WTC11 (cell line): Measurements from ENCODE around the gene RADIL. TPM values are rescaled to one million over a fixed set of nuclear protein-coding genes. Genes with fewer than 3 reads are reported as not detected.
A peak's percentile ranks its signal among the peaks of the same experiment; 100 is the strongest.

ENCODE experiments used
- ATAC-seq: fragments of 200-7000 bp; cut with Tn5 transposase; 2 replicates; pipeline ENCODE4 v1.10.0; 2021; ENCODE audit warnings: mild to moderate bottlenecking, moderate library complexity
- CTCF ChIA-PET: fragments of 300-600 bp; sonication (Branson Sonifier 250); formaldehyde crosslinking; loops from one replicate; lab custom pipeline; 2021; ENCODE audit warnings: antibody characterized with exemption; lab: Charles Lee
- POLR2A ChIA-PET: fragments of 350-600 bp; sonication (Branson Sonifier 250); formaldehyde crosslinking; loops from one replicate; lab custom pipeline; 2021; ENCODE audit warnings: antibody characterized with exemption; lab: Charles Lee
- DNase-seq: peaks from one replicate; pipeline ENCODE4 v3.0.0; 2021; ENCODE audit warnings: low spot score
- H3K27ac Mint-ChIP-seq: 2 replicates; pipeline ENCODE4 v1.8.0; 2021; ENCODE audit warnings: mixed read lengths
- H3K27me3 Mint-ChIP-seq: 2 replicates; pipeline ENCODE4 v1.8.0; 2021; ENCODE audit warnings: low read depth, mild to moderate bottlenecking, moderate library complexity, mixed read lengths
- H3K36me3 Mint-ChIP-seq: 2 replicates; pipeline ENCODE4 v1.8.0; 2021; ENCODE audit warnings: mixed read lengths
- H3K4me1 Mint-ChIP-seq: 2 replicates; pipeline ENCODE4 v1.8.0; 2022; ENCODE audit warnings: mixed read lengths
- H3K4me3 Mint-ChIP-seq: 2 replicates; pipeline ENCODE4 v1.8.0; 2021; ENCODE audit warnings: mild to moderate bottlenecking, moderate library complexity, mixed read lengths
- H3K9me3 Mint-ChIP-seq: 2 replicates; pipeline ENCODE4 v1.8.0; 2021; ENCODE audit warnings: mixed read lengths
- CBFB ChIP-seq: sonication (generic); formaldehyde crosslinking; IDR thresholded peaks from 2 replicates; pipeline ENCODE4 v1.8.1; 2022; ENCODE audit warnings: mild to moderate bottlenecking, low read depth, missing genetic modification reagents
- EMX1 ChIP-seq: fragments of 250-450 bp; sonication (Bioruptor Pico); IDR thresholded peaks from 2 replicates; pipeline ENCODE4 v1.8.0; 2021; ENCODE audit warnings: mild to moderate bottlenecking
- ETV6 ChIP-seq: sonication (generic); formaldehyde crosslinking; IDR thresholded peaks from 2 replicates; pipeline ENCODE4 v1.8.1; 2022; ENCODE audit warnings: mild to moderate bottlenecking, missing genetic modification reagents
- FOXP1 ChIP-seq: sonication (generic); formaldehyde crosslinking; IDR thresholded peaks from 2 replicates; pipeline ENCODE4 v1.8.0; 2022; ENCODE audit warnings: missing genetic modification reagents, mild to moderate bottlenecking, moderate library complexity, borderline replicate concordance
- FOXP4 ChIP-seq: sonication (generic); formaldehyde crosslinking; IDR thresholded peaks from 2 replicates; pipeline ENCODE4 v1.8.0; 2022; ENCODE audit warnings: mild to moderate bottlenecking, missing genetic modification reagents
- GRHL2 ChIP-seq: fragments of 250-450 bp; sonication (Bioruptor Pico); IDR thresholded peaks from 2 replicates; pipeline ENCODE4 v1.8.0; 2022; ENCODE audit warnings: mild to moderate bottlenecking, moderate library complexity; ENCODE audit not compliant: insufficient replicate concordance, severe bottlenecking
- IRF2 ChIP-seq: sonication (generic); formaldehyde crosslinking; IDR thresholded peaks from 2 replicates; pipeline ENCODE4 v1.8.0; 2022; ENCODE audit warnings: low read depth, missing genetic modification reagents, borderline replicate concordance
- JAZF1 ChIP-seq: fragments of 250-450 bp; sonication (Bioruptor Pico); IDR thresholded peaks from 2 replicates; pipeline ENCODE4 v1.9.0; 2021; ENCODE audit warnings: moderate library complexity, mild to moderate bottlenecking, inconsistent platforms
- MXD4 ChIP-seq: fragments of 250-450 bp; sonication (Bioruptor Pico); IDR thresholded peaks from 2 replicates; pipeline ENCODE4 v1.8.0; 2021; ENCODE audit warnings: mild to moderate bottlenecking, moderate library complexity, borderline replicate concordance
- MYBL2 ChIP-seq: sonication (generic); formaldehyde crosslinking; IDR thresholded peaks from 2 replicates; pipeline ENCODE4 v1.8.1; 2023; ENCODE audit warnings: mild to moderate bottlenecking, moderate library complexity, missing genetic modification reagents
- PRRX2 ChIP-seq: fragments of 250-450 bp; sonication (Bioruptor Pico); IDR thresholded peaks from 2 replicates; pipeline ENCODE4 v1.8.0; 2021; ENCODE audit warnings: mild to moderate bottlenecking
- SMAD3 ChIP-seq: sonication (generic); formaldehyde crosslinking; IDR thresholded peaks from 2 replicates; pipeline ENCODE4 v1.8.0; 2022; ENCODE audit warnings: missing genetic modification reagents, mild to moderate bottlenecking, borderline replicate concordance
- SMAD4 ChIP-seq: sonication (generic); formaldehyde crosslinking; IDR thresholded peaks from 2 replicates; pipeline ENCODE4 v1.8.0; 2022; ENCODE audit warnings: mild to moderate bottlenecking, missing genetic modification reagents
- TCF7 ChIP-seq: sonication (generic); formaldehyde crosslinking; IDR thresholded peaks from 2 replicates; pipeline ENCODE4 v1.8.0; 2022; ENCODE audit warnings: mild to moderate bottlenecking, low read depth, missing genetic modification reagents, moderate library complexity
- TP53 ChIP-seq: sonication (generic); formaldehyde crosslinking; IDR thresholded peaks from 2 replicates; pipeline ENCODE4 v1.8.1; 2023; ENCODE audit warnings: mild to moderate bottlenecking, missing genetic modification reagents
- USF1 ChIP-seq: sonication (generic); formaldehyde crosslinking; IDR thresholded peaks from 2 replicates; pipeline ENCODE4 v1.8.0; 2022; ENCODE audit warnings: mild to moderate bottlenecking, missing genetic modification reagents
- ZBTB21 ChIP-seq: sonication (generic); formaldehyde crosslinking; IDR thresholded peaks from 2 replicates; pipeline ENCODE4 v1.8.1; 2023; ENCODE audit warnings: mild to moderate bottlenecking, missing genetic modification reagents, borderline replicate concordance
- ZNF121 ChIP-seq: sonication (generic); formaldehyde crosslinking; IDR thresholded peaks from 2 replicates; pipeline ENCODE4 v1.8.0; 2023; ENCODE audit warnings: missing genetic modification reagents
- ZNF396 ChIP-seq: fragments of 250-450 bp; sonication (Bioruptor Pico); IDR thresholded peaks from 2 replicates; pipeline ENCODE4 v1.8.0; 2021; ENCODE audit warnings: mild to moderate bottlenecking, moderate library complexity, borderline replicate concordance
- ZNF416 ChIP-seq: fragments of 250-450 bp; sonication (Bioruptor Pico); IDR thresholded peaks from 2 replicates; pipeline ENCODE4 v1.9.0; 2021; ENCODE audit warnings: mild to moderate bottlenecking, inconsistent platforms
- ZNF671 ChIP-seq: fragments of 250-450 bp; sonication (Bioruptor Pico); IDR thresholded peaks from 2 replicates; pipeline ENCODE4 v1.8.0; 2021; ENCODE audit warnings: mild to moderate bottlenecking
- total RNA-seq: library from RNA; stranded (reverse); gene quantifications from 3 replicates; pipeline ENCODE4 v1.2.3, GENCODE V29; 2021
- TF ChIP-seq, protein P1 (sequence below): sonication (generic); formaldehyde crosslinking; IDR thresholded peaks from 2 replicates; pipeline ENCODE4 v1.8.0; 2023; ENCODE audit warnings: missing genetic modification reagents, mild to moderate bottlenecking, borderline replicate concordance
- TF ChIP-seq, protein P2 (sequence below): sonication (generic); formaldehyde crosslinking; conservative IDR thresholded peaks from 2 replicates; pipeline ENCODE4 v1.8.1; 2022; ENCODE audit warnings: mild to moderate bottlenecking, missing genetic modification reagents
- TF ChIP-seq, protein P3 (sequence below): sonication (generic); formaldehyde crosslinking; IDR thresholded peaks from 2 replicates; pipeline ENCODE4 v1.8.0; 2023; ENCODE audit warnings: missing genetic modification reagents
- TF ChIP-seq, protein P4 (sequence below): sonication (generic); formaldehyde crosslinking; IDR thresholded peaks from 2 replicates; pipeline ENCODE4 v1.8.1; 2023; ENCODE audit warnings: mild to moderate bottlenecking, missing genetic modification reagents

The RADIL gene
- total RNA-seq, 1 experiment from 2014 or later: 11.1 TPM

- TF ChIP-seq, protein P1, sequence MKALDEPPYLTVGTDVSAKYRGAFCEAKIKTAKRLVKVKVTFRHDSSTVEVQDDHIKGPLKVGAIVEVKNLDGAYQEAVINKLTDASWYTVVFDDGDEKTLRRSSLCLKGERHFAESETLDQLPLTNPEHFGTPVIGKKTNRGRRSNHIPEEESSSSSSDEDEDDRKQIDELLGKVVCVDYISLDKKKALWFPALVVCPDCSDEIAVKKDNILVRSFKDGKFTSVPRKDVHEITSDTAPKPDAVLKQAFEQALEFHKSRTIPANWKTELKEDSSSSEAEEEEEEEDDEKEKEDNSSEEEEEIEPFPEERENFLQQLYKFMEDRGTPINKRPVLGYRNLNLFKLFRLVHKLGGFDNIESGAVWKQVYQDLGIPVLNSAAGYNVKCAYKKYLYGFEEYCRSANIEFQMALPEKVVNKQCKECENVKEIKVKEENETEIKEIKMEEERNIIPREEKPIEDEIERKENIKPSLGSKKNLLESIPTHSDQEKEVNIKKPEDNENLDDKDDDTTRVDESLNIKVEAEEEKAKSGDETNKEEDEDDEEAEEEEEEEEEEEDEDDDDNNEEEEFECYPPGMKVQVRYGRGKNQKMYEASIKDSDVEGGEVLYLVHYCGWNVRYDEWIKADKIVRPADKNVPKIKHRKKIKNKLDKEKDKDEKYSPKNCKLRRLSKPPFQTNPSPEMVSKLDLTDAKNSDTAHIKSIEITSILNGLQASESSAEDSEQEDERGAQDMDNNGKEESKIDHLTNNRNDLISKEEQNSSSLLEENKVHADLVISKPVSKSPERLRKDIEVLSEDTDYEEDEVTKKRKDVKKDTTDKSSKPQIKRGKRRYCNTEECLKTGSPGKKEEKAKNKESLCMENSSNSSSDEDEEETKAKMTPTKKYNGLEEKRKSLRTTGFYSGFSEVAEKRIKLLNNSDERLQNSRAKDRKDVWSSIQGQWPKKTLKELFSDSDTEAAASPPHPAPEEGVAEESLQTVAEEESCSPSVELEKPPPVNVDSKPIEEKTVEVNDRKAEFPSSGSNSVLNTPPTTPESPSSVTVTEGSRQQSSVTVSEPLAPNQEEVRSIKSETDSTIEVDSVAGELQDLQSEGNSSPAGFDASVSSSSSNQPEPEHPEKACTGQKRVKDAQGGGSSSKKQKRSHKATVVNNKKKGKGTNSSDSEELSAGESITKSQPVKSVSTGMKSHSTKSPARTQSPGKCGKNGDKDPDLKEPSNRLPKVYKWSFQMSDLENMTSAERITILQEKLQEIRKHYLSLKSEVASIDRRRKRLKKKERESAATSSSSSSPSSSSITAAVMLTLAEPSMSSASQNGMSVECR (CRISPR knock-in tag): no peak
Observed at GRCh38 chr7:4775848-4776623, 107.5 kb downstream of the RADIL start (continued).

GRCh38 chr7:4775250-4775847 lies 108.2 kb downstream of the RADIL start, which contains the start of gene AP5Z1:
TSS of gene AP5Z1 (plus strand) at chr7:4775623. CDS start at chr7:4775716, 93 bp downstream.
- Mint-ChIP-seq H3K27me3 (no peaks in the 10 kb centered on the region; the same call in 1 of the 2 replicates), H3K27ac (peak within 1 kb of the TSS; percentile 92), H3K36me3 (0 out of 2 replicates have a peak, but pooled peaks cover 3% of the 10 kb centered on the region), H3K9me3 (no peaks in the 10 kb centered on the region), H3K4me3 (peak within 1 kb of the TSS; percentile 96), H3K4me1 (peaks cover 16% of the 10 kb centered on the region)
- CTCF ChIA-PET: interaction anchor here (0.6 to 2.6 kb wide), 7 partner anchors 17 to 163 kb away, joined by 3 to 75 read pairs (median 7); partner anchors contain the start of gene RADIL
- ATAC-seq (peak; percentile 98), DNase-seq (peak; percentile 94)
- POLR2A ChIA-PET: interaction anchor here (0.6 to 1.2 kb wide), 4 partner anchors 14 to 820 kb away, joined by 3 to 11 read pairs (median 3); no protein-coding TSS in a partner anchor
- TF ChIP-seq TCF7 (no peak), IRF2 (CRISPR knock-in tag) (no peak), TP53 (CRISPR knock-in tag) (no peak), FOXP1 (CRISPR knock-in tag) (no peak), SMAD4 (CRISPR knock-in tag) (no peak), PRRX2 (CRISPR knock-in tag) (no peak), ZNF121 (CRISPR knock-in tag) (no peak), ZNF671 (CRISPR knock-in tag) (no peak), GRHL2 (no peak), MYBL2 (CRISPR knock-in tag) (peak; percentile 30; the same call in 1 of the 2 replicates), EMX1 (CRISPR knock-in tag) (no peak), MXD4 (CRISPR knock-in tag) (no peak), ZNF416 (CRISPR knock-in tag) (no peak), ZNF396 (CRISPR knock-in tag) (no peak), ZBTB21 (CRISPR knock-in tag) (no peak), JAZF1 (CRISPR knock-in tag) (no peak), FOXP4 (0 out of 2 replicates have a peak, but pooled peaks have one; percentile 34), CBFB (CRISPR knock-in tag) (no peak), USF1 (CRISPR knock-in tag) (peak; percentile 100), ETV6 (CRISPR knock-in tag) (no peak; the same call in 1 of the 2 replicates), SMAD3 (no peak)
- TF ChIP-seq, protein P2, sequence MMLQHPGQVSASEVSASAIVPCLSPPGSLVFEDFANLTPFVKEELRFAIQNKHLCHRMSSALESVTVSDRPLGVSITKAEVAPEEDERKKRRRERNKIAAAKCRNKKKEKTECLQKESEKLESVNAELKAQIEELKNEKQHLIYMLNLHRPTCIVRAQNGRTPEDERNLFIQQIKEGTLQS (CRISPR knock-in tag): no peak
- TF ChIP-seq, protein P3, sequence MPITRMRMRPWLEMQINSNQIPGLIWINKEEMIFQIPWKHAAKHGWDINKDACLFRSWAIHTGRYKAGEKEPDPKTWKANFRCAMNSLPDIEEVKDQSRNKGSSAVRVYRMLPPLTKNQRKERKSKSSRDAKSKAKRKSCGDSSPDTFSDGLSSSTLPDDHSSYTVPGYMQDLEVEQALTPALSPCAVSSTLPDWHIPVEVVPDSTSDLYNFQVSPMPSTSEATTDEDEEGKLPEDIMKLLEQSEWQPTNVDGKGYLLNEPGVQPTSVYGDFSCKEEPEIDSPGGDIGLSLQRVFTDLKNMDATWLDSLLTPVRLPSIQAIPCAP (CRISPR knock-in tag): no peak
- TF ChIP-seq, protein P4, sequence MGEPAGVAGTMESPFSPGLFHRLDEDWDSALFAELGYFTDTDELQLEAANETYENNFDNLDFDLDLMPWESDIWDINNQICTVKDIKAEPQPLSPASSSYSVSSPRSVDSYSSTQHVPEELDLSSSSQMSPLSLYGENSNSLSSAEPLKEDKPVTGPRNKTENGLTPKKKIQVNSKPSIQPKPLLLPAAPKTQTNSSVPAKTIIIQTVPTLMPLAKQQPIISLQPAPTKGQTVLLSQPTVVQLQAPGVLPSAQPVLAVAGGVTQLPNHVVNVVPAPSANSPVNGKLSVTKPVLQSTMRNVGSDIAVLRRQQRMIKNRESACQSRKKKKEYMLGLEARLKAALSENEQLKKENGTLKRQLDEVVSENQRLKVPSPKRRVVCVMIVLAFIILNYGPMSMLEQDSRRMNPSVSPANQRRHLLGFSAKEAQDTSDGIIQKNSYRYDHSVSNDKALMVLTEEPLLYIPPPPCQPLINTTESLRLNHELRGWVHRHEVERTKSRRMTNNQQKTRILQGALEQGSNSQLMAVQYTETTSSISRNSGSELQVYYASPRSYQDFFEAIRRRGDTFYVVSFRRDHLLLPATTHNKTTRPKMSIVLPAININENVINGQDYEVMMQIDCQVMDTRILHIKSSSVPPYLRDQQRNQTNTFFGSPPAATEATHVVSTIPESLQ: no peak
